A549 (cell line): Measurements from ENCODE around the gene KSR2. TPM values are rescaled to one million over a fixed set of nuclear protein-coding genes. Genes with fewer than 3 reads are reported as not detected.

ENCODE experiments used
- ATAC-seq, 2 experiments: fragments of 200-7000 bp in 1 of 2; fragments of >200 bp in 1 of 2; cut with Nextera tagmentation in 1 of 2; cut with Tn5 transposase in 1 of 2; 3 replicates each; pipeline versions ENCODE4 v1.8.0 to v1.9.1; 2018 to 2020; ENCODE audit warnings: mild to moderate bottlenecking in 1 of 2, moderate library complexity in 1 of 2
- CTCF ChIA-PET: fragments of 300-600 bp; sonication (Branson Sonifier 250); formaldehyde crosslinking; extraction: SDS; loops from one replicate; lab custom pipeline; 2021; ENCODE audit warnings: antibody characterized with exemption, inconsistent platforms; lab: Yijun Ruan, JAX
- POLR2A ChIA-PET: fragments of 350-600 bp; formaldehyde crosslinking; extraction: SDS; loops from one replicate; lab custom pipeline; 2021; ENCODE audit warnings: antibody characterized with exemption, inconsistent platforms; lab: Yijun Ruan, JAX
- DNase-seq, 2 experiments: peaks; one replicate each; pipeline versions ENCODE4 v3.0.0 to v3.0.0-alpha.2; 2011 to 2016; ENCODE audit warnings: low read depth in 1 of 2, low spot score in 1 of 2
- FAIRE-seq: peaks from 2 replicates; lab custom pipeline; 2011; peaks lifted over from hg19 to GRCh38; lab: Jason Lieb, UNC
- H3K27ac ChIP-seq, 2 experiments: fragments of >200 bp; sonication (Bioruptor Twin); formaldehyde crosslinking; 3 replicates each; pipeline ENCODE4 v1.5.1; 2016 to 2017
- H3K4me1 ChIP-seq: fragments of >200 bp; sonication (Bioruptor Twin); formaldehyde crosslinking; 3 replicates; pipeline ENCODE4 v1.6.1; 2016
- H3K4me2 ChIP-seq: fragments of >200 bp; sonication (Bioruptor Twin); formaldehyde crosslinking; 3 replicates; pipeline ENCODE4 v1.6.1; 2016
- H3K4me3 ChIP-seq: fragments of >200 bp; sonication (Bioruptor Twin); formaldehyde crosslinking; 3 replicates; pipeline ENCODE4 v1.5.1; 2016
- H3K9me3 ChIP-seq: fragments of >200 bp; sonication (Bioruptor Twin); formaldehyde crosslinking; 3 replicates; pipeline ENCODE4 v1.6.1; 2016
- CBX2 ChIP-seq: fragments of 200-600 bp; sonication (generic); IDR thresholded peaks from 2 replicates; pipeline ENCODE4 v1.6.1; 2016; ENCODE audit warnings: low read depth, mild to moderate bottlenecking, borderline replicate concordance
- CBX8 ChIP-seq: fragments of 200-600 bp; sonication (generic); IDR thresholded peaks from 2 replicates; pipeline ENCODE4 v1.6.1; 2016
- CEBPB ChIP-seq, 2 experiments: fragments of >200 bp in 1 of 2; sonication (Bioruptor Twin) in 1 of 2; formaldehyde crosslinking in 1 of 2; IDR thresholded peaks; 2 replicates each; pipeline ENCODE4 v1.6.1; 2012 to 2016
- HDAC2 ChIP-seq: fragments of 200-600 bp; sonication (generic); IDR thresholded peaks from 2 replicates; pipeline ENCODE4 v1.6.1; 2016
- JUNB ChIP-seq: fragments of >200 bp; sonication (Bioruptor Twin); formaldehyde crosslinking; IDR thresholded peaks from 2 replicates; pipeline ENCODE4 v1.6.1; 2016
- KDM5A ChIP-seq: fragments of 200-600 bp; sonication (generic); IDR thresholded peaks from 2 replicates; pipeline ENCODE4 v1.6.1; 2016; ENCODE audit warnings: antibody characterized with exemption, mild to moderate bottlenecking
- MAFK ChIP-seq: fragments of 450-650 bp; IDR thresholded peaks from 2 replicates; pipeline ENCODE4 v1.6.1; 2014; ENCODE audit not compliant: partially characterized antibody
- RAD21 ChIP-seq, 2 experiments: fragments of >200 bp in 1 of 2; sonication (Bioruptor Twin) in 1 of 2; formaldehyde crosslinking in 1 of 2; IDR thresholded peaks in 1 of 2; conservative IDR thresholded peaks in 1 of 2; 2 replicates in 1 of 2; 3 replicates in 1 of 2; pipeline ENCODE4 v1.6.1; 2012 to 2018; ENCODE audit warnings: inconsistent platforms in 1 of 2
- RNF2 ChIP-seq: fragments of 200-600 bp; sonication (generic); IDR thresholded peaks from 2 replicates; pipeline ENCODE4 v1.6.1; 2016; ENCODE audit warnings: low read depth, mild to moderate bottlenecking, antibody characterized with exemption, moderate library complexity, borderline replicate concordance
- SMC3 ChIP-seq: fragments of >200 bp; sonication (Bioruptor Twin); formaldehyde crosslinking; IDR thresholded peaks from 3 replicates; pipeline ENCODE4 v1.6.1; 2018; ENCODE audit warnings: inconsistent platforms
- TP53 ChIP-seq: fragments of 250-450 bp; sonication (Bioruptor Pico); IDR thresholded peaks from 2 replicates; pipeline ENCODE4 v1.5.0; 2021; ENCODE audit warnings: mild to moderate bottlenecking, moderate library complexity
- ZFP36 ChIP-seq: fragments of 450-650 bp; IDR thresholded peaks from 2 replicates; pipeline ENCODE4 v1.6.1; 2014; ENCODE audit warnings: borderline replicate concordance; ENCODE audit not compliant: partially characterized antibody
- WGBS: methylation state at CpG from one replicate; pipeline ENCODE4 v1.1.6; 2017; ENCODE audit errors: missing lambda C conversion rate; 5-methylcytosine and 5-hydroxymethylcytosine counted together
- polyA plus RNA-seq, 4 experiments: library from polyadenylated mRNA; depleted of rRNA in 3 of 4; stranded (reverse); fragments of >200 nt; fragmentation: RNase III in 1 of 4; extraction: RNeasy Plus Mini Kit Qiagen cat#74134 plus additional on column Dnase treatment in 1 of 4; gene quantifications; 2 replicates in 3 of 4; 3 replicates in 1 of 4; pipeline ENCODE4 v1.2.3, GENCODE V29; 2011 to 2017
- TF ChIP-seq, protein P1 (sequence below): fragments of 250-450 bp; sonication (Bioruptor Pico); IDR thresholded peaks from 2 replicates; pipeline ENCODE4 v1.5.0; 2020; ENCODE audit warnings: low read depth, mild to moderate bottlenecking, moderate library complexity
- TF ChIP-seq, protein P2 (sequence below): fragments of 250-450 bp; sonication (Bioruptor Pico); IDR thresholded peaks from 2 replicates; pipeline ENCODE4 v1.5.0; 2021; ENCODE audit warnings: mild to moderate bottlenecking, moderate library complexity, borderline replicate concordance
- TF ChIP-seq, protein P3 (sequence below): fragments of >200 bp; sonication (Bioruptor Twin); formaldehyde crosslinking; IDR thresholded peaks from 3 replicates; pipeline ENCODE4 v1.6.1; 2016
- TF ChIP-seq, protein P4 (sequence below): fragments of >200 bp; sonication (Bioruptor Twin); formaldehyde crosslinking; IDR thresholded peaks from 3 replicates; pipeline ENCODE4 v1.5.1; 2016
- TF ChIP-seq, protein P5 (sequence below): fragments of 200-600 bp; sonication (generic); IDR thresholded peaks from 2 replicates; pipeline ENCODE4 v1.6.1; 2016; ENCODE audit warnings: antibody characterized with exemption, mild to moderate bottlenecking, moderate library complexity
- TF ChIP-seq, protein P6 (sequence below): IDR thresholded peaks from 2 replicates; pipeline ENCODE4 v1.6.1; 2012
- TF ChIP-seq, protein P7 (sequence below): fragments of >200 bp; sonication (Bioruptor Twin); formaldehyde crosslinking; IDR thresholded peaks from 2 replicates; pipeline ENCODE4 v1.6.1; 2016

The KSR2 gene
- polyA plus RNA-seq, 2 of the 4 experiments (the other 2 are of a cell fraction), result 0.37 to 1.2 TPM

DNA sequence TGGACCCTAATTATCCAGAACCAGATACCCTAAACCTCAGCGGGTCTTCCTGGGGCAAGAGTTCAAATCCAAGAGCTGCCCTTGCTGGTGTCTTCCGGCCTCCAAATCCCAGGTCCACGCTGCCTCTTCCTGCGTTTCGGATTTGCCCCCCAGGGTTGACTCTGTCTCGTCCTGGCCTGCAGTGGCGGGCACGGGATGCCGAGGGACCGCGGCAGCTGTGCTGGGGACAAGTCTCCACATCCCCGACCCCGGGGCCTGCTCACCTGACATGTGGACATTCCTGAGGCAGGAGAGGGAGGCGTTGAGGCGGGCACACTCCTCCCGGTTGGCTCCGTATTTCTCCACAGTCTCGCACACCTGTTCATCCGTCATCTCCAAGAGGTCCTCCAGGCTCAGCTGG is 113.6 kb downstream of the KSR2 start (continued):
- TF ChIP-seq, protein P1, sequence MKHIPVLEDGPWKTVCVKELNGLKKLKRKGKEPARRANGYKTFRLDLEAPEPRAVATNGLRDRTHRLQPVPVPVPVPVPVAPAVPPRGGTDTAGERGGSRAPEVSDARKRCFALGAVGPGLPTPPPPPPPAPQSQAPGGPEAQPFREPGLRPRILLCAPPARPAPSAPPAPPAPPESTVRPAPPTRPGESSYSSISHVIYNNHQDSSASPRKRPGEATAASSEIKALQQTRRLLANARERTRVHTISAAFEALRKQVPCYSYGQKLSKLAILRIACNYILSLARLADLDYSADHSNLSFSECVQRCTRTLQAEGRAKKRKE (CRISPR knock-in tag), result no peak
- TF ChIP-seq CEBPB (IDR thresholded peaks at IDR 0.05), result no peak
- no peak for TF ChIP-seq KDM5A

DNA sequence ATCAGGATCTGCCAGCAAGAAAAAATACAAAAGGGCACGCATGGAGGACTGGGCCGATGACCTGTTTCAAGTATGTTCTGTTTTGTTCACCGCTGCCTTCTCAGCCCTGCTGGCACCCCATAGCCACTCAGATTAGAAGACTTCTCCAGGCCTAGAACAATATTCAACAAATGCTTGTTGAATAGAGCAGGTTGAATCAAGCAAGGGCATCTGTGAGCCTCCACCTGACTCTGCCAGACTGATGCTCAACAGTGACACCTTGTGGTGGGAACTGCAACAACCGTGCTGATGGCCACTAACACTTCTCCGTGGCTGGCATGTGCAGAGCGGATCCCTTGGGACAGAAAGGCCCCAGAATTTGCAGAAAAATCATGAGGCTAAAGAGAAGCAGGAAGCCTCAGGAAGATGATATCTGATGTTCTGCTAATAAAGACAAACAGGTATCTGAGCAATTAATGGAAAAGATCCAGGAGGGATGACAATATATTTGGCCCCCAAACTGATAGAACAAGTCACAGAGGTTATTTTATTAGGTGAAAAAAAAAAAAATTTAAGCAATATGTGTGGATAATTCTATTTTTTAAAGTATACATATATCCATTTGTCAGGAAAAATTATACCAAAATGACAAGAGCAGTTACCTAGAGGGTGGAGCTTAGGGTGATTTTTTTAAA is 114.3 kb downstream of the KSR2 start:
- FAIRE-seq, result peak; percentile 59
- WGBS, result 54% methylated on average over 6 of the region's 6 CpGs
- peak overlapping the region; percentile 47; the same call in 2 of the 3 replicates for H3K4me2 ChIP-seq

DNA sequence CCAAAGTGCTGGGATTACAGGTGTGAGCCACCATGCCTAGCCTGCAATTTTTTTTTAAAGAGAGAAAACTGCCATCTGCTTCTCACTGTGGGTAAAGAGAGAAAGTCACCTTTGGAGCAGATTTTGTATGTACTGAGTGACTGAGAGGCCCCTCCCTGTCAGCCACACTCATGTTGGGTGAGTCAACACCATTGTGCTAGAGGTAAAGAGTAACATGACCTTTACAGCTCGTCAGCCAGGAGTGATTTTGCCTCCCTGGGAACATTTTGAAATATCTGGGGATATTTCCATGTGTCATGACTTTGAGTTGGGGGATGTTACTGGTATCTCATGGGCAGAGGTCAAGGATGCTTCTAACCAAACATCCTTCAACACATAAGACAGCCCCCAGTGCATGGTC is 115.2 kb downstream of the KSR2 start:
- ATAC-seq (peak; percentile 67 to 80), DNase-seq (peak; percentile 45 to 86), FAIRE-seq (no peak)
- H3K4me1 ChIP-seq, result peaks cover 29% of the 10 kb centered on the region
- 0 out of 3 replicates have a peak, but pooled peaks cover 3% of the 10 kb centered on the region for H3K9me3 ChIP-seq
- H3K27ac ChIP-seq, result peak overlapping the region; percentile 76 to 79
- H3K4me2 ChIP-seq, result peak overlapping the region; percentile 47
- WGBS, result 0% methylated on average over 1 of the region's 1 CpG
- H3K4me3 ChIP-seq, result no peak overlapping the region
- ChIA-PET POLR2A (no interaction called here), CTCF (interaction anchor here (0.9 to 19.1 kb wide), 5 partner anchors 15 to 640 kb away, joined by 3 to 287 read pairs (median 6); no protein-coding TSS in a partner anchor)
- TF ChIP-seq MAFK (peak; percentile 21), SMC3 (no peak), TP53 (CRISPR knock-in tag) (no peak), ZFP36 (no peak)
- TF ChIP-seq, protein P2, sequence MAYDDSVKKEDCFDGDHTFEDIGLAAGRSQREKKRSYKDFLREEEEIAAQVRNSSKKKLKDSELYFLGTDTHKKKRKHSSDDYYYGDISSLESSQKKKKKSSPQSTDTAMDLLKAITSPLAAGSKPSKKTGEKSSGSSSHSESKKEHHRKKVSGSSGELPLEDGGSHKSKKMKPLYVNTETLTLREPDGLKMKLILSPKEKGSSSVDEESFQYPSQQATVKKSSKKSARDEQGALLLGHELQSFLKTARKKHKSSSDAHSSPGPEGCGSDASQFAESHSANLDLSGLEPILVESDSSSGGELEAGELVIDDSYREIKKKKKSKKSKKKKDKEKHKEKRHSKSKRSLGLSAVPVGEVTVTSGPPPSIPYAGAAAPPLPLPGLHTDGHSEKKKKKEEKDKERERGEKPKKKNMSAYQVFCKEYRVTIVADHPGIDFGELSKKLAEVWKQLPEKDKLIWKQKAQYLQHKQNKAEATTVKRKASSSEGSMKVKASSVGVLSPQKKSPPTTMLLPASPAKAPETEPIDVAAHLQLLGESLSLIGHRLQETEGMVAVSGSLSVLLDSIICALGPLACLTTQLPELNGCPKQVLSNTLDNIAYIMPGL, result no peak
- TF ChIP-seq, protein P3, sequence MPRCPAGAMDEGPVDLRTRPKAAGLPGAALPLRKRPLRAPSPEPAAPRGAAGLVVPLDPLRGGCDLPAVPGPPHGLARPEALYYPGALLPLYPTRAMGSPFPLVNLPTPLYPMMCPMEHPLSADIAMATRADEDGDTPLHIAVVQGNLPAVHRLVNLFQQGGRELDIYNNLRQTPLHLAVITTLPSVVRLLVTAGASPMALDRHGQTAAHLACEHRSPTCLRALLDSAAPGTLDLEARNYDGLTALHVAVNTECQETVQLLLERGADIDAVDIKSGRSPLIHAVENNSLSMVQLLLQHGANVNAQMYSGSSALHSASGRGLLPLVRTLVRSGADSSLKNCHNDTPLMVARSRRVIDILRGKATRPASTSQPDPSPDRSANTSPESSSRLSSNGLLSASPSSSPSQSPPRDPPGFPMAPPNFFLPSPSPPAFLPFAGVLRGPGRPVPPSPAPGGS, result 0 out of 3 replicates have a peak, but pooled peaks have one; percentile 29
- TF ChIP-seq, protein P4, sequence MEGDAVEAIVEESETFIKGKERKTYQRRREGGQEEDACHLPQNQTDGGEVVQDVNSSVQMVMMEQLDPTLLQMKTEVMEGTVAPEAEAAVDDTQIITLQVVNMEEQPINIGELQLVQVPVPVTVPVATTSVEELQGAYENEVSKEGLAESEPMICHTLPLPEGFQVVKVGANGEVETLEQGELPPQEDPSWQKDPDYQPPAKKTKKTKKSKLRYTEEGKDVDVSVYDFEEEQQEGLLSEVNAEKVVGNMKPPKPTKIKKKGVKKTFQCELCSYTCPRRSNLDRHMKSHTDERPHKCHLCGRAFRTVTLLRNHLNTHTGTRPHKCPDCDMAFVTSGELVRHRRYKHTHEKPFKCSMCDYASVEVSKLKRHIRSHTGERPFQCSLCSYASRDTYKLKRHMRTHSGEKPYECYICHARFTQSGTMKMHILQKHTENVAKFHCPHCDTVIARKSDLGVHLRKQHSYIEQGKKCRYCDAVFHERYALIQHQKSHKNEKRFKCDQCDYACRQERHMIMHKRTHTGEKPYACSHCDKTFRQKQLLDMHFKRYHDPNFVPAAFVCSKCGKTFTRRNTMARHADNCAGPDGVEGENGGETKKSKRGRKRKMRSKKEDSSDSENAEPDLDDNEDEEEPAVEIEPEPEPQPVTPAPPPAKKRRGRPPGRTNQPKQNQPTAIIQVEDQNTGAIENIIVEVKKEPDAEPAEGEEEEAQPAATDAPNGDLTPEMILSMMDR, result no peak
- TF ChIP-seq, protein P5, sequence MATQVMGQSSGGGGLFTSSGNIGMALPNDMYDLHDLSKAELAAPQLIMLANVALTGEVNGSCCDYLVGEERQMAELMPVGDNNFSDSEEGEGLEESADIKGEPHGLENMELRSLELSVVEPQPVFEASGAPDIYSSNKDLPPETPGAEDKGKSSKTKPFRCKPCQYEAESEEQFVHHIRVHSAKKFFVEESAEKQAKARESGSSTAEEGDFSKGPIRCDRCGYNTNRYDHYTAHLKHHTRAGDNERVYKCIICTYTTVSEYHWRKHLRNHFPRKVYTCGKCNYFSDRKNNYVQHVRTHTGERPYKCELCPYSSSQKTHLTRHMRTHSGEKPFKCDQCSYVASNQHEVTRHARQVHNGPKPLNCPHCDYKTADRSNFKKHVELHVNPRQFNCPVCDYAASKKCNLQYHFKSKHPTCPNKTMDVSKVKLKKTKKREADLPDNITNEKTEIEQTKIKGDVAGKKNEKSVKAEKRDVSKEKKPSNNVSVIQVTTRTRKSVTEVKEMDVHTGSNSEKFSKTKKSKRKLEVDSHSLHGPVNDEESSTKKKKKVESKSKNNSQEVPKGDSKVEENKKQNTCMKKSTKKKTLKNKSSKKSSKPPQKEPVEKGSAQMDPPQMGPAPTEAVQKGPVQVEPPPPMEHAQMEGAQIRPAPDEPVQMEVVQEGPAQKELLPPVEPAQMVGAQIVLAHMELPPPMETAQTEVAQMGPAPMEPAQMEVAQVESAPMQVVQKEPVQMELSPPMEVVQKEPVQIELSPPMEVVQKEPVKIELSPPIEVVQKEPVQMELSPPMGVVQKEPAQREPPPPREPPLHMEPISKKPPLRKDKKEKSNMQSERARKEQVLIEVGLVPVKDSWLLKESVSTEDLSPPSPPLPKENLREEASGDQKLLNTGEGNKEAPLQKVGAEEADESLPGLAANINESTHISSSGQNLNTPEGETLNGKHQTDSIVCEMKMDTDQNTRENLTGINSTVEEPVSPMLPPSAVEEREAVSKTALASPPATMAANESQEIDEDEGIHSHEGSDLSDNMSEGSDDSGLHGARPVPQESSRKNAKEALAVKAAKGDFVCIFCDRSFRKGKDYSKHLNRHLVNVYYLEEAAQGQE, result no peak
- TF ChIP-seq, protein P6, sequence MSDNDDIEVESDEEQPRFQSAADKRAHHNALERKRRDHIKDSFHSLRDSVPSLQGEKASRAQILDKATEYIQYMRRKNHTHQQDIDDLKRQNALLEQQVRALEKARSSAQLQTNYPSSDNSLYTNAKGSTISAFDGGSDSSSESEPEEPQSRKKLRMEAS, result no peak
- TF ChIP-seq, protein P7, sequence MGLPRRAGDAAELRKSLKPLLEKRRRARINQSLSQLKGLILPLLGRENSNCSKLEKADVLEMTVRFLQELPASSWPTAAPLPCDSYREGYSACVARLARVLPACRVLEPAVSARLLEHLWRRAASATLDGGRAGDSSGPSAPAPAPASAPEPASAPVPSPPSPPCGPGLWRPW, result peak; percentile 44; the same call in 1 of the 2 replicates

More for the DNA sequence above, 114.3 kb downstream of the KSR2 start:
- TF ChIP-seq ZFP36 (no peak), CBX8 (no peak), RAD21 (conservative IDR thresholded peaks at IDR 0.05 in 1 of 2, IDR thresholded peaks at IDR 0.05 in 1 of 2) (peak; percentile 25 to 53; a peak in 2 of 5 replicates), RNF2 (no peak), JUNB (no peak), SMC3 (peak; percentile 43), CBX2 (no peak), HDAC2 (no peak)
- TF ChIP-seq, protein P6, result peak; percentile 28; the same call in 1 of the 2 replicates
- TF ChIP-seq, protein P4, result peak; percentile 65
- DNase-seq, result peak; percentile 55 to 84
- 0 out of 3 replicates have a peak, but pooled peaks cover 3% of the 10 kb centered on the region for H3K9me3 ChIP-seq
- ATAC-seq, result peak; percentile 60 to 74; a peak in 5 of 6 replicates
- POLR2A ChIA-PET, result no interaction called here
- no peak overlapping the region for H3K4me3 ChIP-seq
- CTCF ChIA-PET, result interaction anchor here (0.6 to 19.1 kb wide), 14 partner anchors 11 to 1077 kb away, joined by 3 to 287 read pairs (median 4); no protein-coding TSS in a partner anchor
- H3K4me1 ChIP-seq, result peaks cover 29% of the 10 kb centered on the region
- H3K27ac ChIP-seq, result peak overlapping the region; percentile 76 to 79
